Small intestine (tissue), 7 donors: ENCODE data around the gene TEX44. TPM values are rescaled to one million over a fixed set of nuclear protein-coding genes. Genes with fewer than 3 reads are reported as not detected.
"Not testable (repeated sequence)": the region's sequence is repeated elsewhere in the genome, so short reads cannot be mapped to it uniquely, and the experiment has no call there.

Experiments
- DNase-seq, 2 donors: peaks; one replicate each; pipeline versions ENCODE4 v3.0.0 to v3.0.0-alpha.2; 2013
- FAIRE-seq: peaks from 2 replicates; lab custom pipeline; 2012; peaks lifted over from hg19 to GRCh38; lab: Jason Lieb, UNC
- H3K27ac ChIP-seq, 3 donors: one replicate each; pipeline ENCODE4 v1.5.1; 2013; ENCODE audit warnings: low read length in 2 of 3, mild to moderate bottlenecking in 2 of 3, control low read depth in 1 of 3, inconsistent platforms in 1 of 3, low read depth in 1 of 3, moderate library complexity in 1 of 3
- H3K27me3 ChIP-seq, 3 donors: one replicate each; pipeline ENCODE4 v1.6.1; 2013; ENCODE audit warnings: low read length in 3 of 3, inconsistent platforms in 1 of 3; ENCODE audit not compliant: control insufficient read depth in 3 of 3, insufficient read depth in 3 of 3
- H3K36me3 ChIP-seq, 3 donors: one replicate each; pipeline ENCODE4 v1.6.1; 2013; ENCODE audit warnings: low read length in 3 of 3, inconsistent platforms in 1 of 3, low read depth in 1 of 3, mild to moderate bottlenecking in 1 of 3, moderate library complexity in 1 of 3; ENCODE audit not compliant: control insufficient read depth in 3 of 3, insufficient read depth in 2 of 3
- H3K4me1 ChIP-seq, 3 donors: one replicate each; pipeline ENCODE4 v1.6.1; 2013; ENCODE audit warnings: low read length in 2 of 3, inconsistent platforms in 1 of 3, low read depth in 1 of 3, mild to moderate bottlenecking in 1 of 3, moderate library complexity in 1 of 3; ENCODE audit not compliant: control insufficient read depth in 3 of 3, insufficient read depth in 2 of 3
- H3K4me3 ChIP-seq, 3 donors: one replicate each; pipeline ENCODE4 v1.5.1; 2013; ENCODE audit warnings: low read length in 3 of 3, control low read depth in 1 of 3, inconsistent platforms in 1 of 3, low read depth in 1 of 3, mild to moderate bottlenecking in 1 of 3, moderate library complexity in 1 of 3
- H3K9me3 ChIP-seq, 2 donors: one replicate each; pipeline ENCODE4 v1.6.1; 2013; ENCODE audit warnings: low read depth in 1 of 2, low read length in 1 of 2; ENCODE audit not compliant: control insufficient read depth in 2 of 2, insufficient read depth in 1 of 2
- WGBS, 3 donors: extraction: QIAGEN DNeasy Blood & Tissue Kit; methylation state at CpG; one replicate each; pipeline ENCODE4 v1.1.7; 2013; 5-methylcytosine and 5-hydroxymethylcytosine counted together
- polyA plus RNA-seq, 4 donors: library from polyadenylated mRNA; stranded (reverse) in 3 of 4; unstranded in 1 of 4; fragments of 200-250 nt in 3 of 4; fragments of 120-200 nt in 1 of 4; gene quantifications; one replicate each; pipeline versions ENCODE4 v1.2.1 to v1.2.3, GENCODE V29; 2013
- donor health status: healthy with polysubstance abuse.
- donor health status: control.
- donor health status: control.
- donor health status: Bipolar disorder and iron deficiency.
- donor health status: healthy.

The TEX44 gene
- polyA plus RNA-seq, 4 donors: not detected

DNA sequence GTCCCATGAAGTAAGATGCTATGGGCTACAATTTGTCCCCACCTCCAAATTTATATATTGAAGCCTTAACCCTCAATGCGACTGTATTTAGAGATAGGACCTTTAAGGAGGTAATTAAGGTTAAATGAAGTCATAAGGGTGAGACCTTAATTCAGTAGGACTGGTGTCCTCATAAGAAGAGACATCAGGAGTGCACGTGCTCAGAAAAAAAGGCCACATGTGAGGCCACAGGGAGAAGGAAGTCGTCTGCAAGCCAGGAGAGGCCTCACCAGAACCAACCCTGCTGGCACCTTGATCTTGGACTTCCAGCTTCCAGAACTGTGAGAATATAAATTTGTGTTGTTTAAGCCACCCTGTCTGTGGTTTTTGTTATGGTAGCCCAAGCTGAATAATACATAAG lies 25.5 kb upstream of the TEX44 start:
- FAIRE-seq: no peak

GRCh38 chr2:231568098-231568784 lies 24.4 kb upstream of the TEX44 start:
- H3K9me3 ChIP-seq: peaks cover 0 to 3% of the 10 kb centered on the region in 2 donors
- no peaks in the 10 kb centered on the region for H3K4me1 ChIP-seq
- no peaks in the 10 kb centered on the region for H3K27me3 ChIP-seq
- no peaks in the 10 kb centered on the region for H3K36me3 ChIP-seq
- no peak overlapping the region for H3K4me3 ChIP-seq
- WGBS, 3 donors: 75 to 88% (median 80%) methylated on average over 6 of the region's 6 CpGs
- no peak for DNase-seq
- H3K27ac ChIP-seq: no peak overlapping the region
- no peak for FAIRE-seq

More for the DNA sequence above, 25.5 kb upstream of the TEX44 start:
- H3K4me3 ChIP-seq: no peak overlapping the region
- H3K9me3 ChIP-seq: peaks cover 0 to 3% of the 10 kb centered on the region in 2 donors
- no peaks in the 10 kb centered on the region for H3K27me3 ChIP-seq
- no peaks in the 10 kb centered on the region for H3K4me1 ChIP-seq
- H3K27ac ChIP-seq: no peak overlapping the region
- DNase-seq: no peak
- WGBS, 3 donors: 88 to 94% (median 90%) methylated on average over 3 of the region's 3 CpGs
- H3K36me3 ChIP-seq: no peaks in the 10 kb centered on the region

GRCh38 chr2:231568785-231569435 lies 23.8 kb upstream of the TEX44 start:
- DNase-seq: no peak
- Histone ChIP-seq H3K9me3 (peaks cover 0 to 3% of the 10 kb centered on the region in 2 donors), H3K27ac (no peak overlapping the region), H3K4me3 (no peak overlapping the region), H3K36me3 (no peaks in the 10 kb centered on the region), H3K27me3 (no peaks in the 10 kb centered on the region), H3K4me1 (no peaks in the 10 kb centered on the region)
- 73 to 85% (median 78%) methylated on average over 7 of the region's 7 CpGs for WGBS, 3 donors
- FAIRE-seq: no peak

- H3K36me3 ChIP-seq, DNase-seq, H3K4me3 ChIP-seq, H3K9me3 ChIP-seq, H3K4me1 ChIP-seq, FAIRE-seq, H3K27ac ChIP-seq, H3K27me3 ChIP-seq: not testable (repeated sequence)
- 61 to 81% (median 66%) methylated on average over 5 of the region's 5 CpGs for WGBS, 3 donors
Measured at GRCh38 chr2:231570915-231571314, 21.7 kb upstream of the TEX44 start.

DNA sequence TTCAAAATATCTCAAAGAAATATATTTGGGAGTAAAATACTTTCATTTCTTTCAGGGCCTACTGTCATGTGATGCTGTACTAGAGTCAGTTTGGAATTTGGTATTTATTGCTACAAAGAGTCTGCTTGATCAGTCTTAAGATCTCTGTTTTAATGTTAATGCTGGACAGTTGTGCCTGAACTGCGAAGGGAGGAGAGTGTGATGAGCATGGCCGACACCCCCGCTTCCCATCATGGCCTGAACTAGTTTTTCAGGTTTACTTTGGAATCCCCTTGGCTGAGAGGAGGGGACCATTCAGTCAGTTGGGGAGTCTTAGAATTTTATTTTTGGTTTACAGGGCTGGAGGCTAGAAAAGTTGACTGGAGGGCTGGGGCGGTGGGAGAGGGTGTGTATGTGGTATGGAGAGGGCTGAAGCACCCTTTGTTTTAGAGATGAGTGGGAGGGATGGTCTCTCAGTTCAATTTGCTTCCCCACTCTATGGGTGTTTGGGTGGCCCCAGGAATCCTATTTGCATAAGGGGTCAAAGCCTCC lies 20.9 kb upstream of the TEX44 start:
- Histone ChIP-seq H3K4me3 (no peak overlapping the region), H3K9me3 (no peaks in the 10 kb centered on the region), H3K27ac (no peak overlapping the region), H3K27me3 (no peaks in the 10 kb centered on the region), H3K4me1 (no peaks in the 10 kb centered on the region), H3K36me3 (no peaks in the 10 kb centered on the region)
- 85 to 94% (median 86%) methylated on average over 4 of the region's 4 CpGs for WGBS, 3 donors
- FAIRE-seq: no peak
- no peak for DNase-seq

GRCh38 chr2:231573096-231573495 lies 19.6 kb upstream of the TEX44 start:
- Histone ChIP-seq H3K36me3 (no peaks in the 10 kb centered on the region), H3K27ac (no peak overlapping the region), H3K4me1 (no peaks in the 10 kb centered on the region), H3K9me3 (no peaks in the 10 kb centered on the region), H3K27me3 (no peaks in the 10 kb centered on the region), H3K4me3 (no peak overlapping the region)
- no peak for FAIRE-seq
- WGBS, 3 donors: 61 to 85% (median 74%) methylated on average over 4 of the region's 4 CpGs
- DNase-seq: no peak

DNA sequence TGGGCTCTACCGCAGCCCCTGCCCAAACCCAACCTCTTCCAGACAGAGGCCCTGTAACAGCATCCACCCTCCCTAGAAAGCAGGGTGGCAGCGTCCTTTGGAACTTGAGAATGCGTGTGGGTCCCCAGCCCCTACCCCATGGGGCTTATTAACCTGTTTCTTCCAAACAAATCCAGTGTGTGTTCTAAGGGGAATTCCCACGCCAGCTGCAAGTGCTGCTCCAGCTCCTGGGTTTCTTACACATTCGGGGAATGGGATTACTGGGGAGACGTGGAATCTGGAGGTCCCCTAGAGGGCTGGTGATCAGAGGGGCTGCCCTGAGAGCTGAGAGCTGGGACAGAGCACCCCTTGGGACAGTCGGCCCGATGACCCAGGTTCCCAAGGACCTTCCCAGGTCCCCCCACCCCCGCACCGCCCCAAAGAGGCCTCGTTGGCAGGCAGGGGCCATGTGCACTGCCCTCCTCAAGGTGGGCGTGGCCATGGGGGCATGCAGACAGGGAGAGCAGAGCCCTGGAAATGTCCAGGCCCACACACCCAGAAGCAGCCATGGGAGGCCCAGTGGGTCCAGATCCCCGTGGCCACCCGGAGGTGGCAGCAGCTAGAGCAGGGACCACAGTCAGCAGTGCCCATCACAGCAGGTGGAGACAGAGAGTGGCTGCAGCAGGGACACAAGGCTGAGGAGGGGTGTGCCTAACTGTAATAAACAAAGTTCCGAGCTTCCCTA lies 18.8 kb upstream of the TEX44 start:
- no peak for FAIRE-seq
- Histone ChIP-seq H3K36me3 (no peaks in the 10 kb centered on the region), H3K27ac (no peak overlapping the region), H3K9me3 (peaks cover 0 to 4% of the 10 kb centered on the region in 2 donors), H3K27me3 (no peaks in the 10 kb centered on the region), H3K4me3 (no peak overlapping the region), H3K4me1 (no peaks in the 10 kb centered on the region)
- DNase-seq: no peak
- 74 to 86% (median 84%) methylated on average over 13 to 15 of the region's 15 CpGs for WGBS, 3 donors

- H3K4me3 ChIP-seq: no peak overlapping the region
- no peak overlapping the region for H3K27ac ChIP-seq
- H3K9me3 ChIP-seq: peaks cover 0 to 4% of the 10 kb centered on the region in 2 donors
- no peaks in the 10 kb centered on the region for H3K27me3 ChIP-seq
- FAIRE-seq (no peak), DNase-seq (no peak)
- no peaks in the 10 kb centered on the region for H3K36me3 ChIP-seq
- H3K4me1 ChIP-seq: no peaks in the 10 kb centered on the region
- WGBS, 3 donors: 81 to 93% (median 90%) methylated on average over 9 to 10 of the region's 10 CpGs
Measured at GRCh38 chr2:231575612-231576256, 16.9 kb upstream of the TEX44 start.
